ENCODE measurements around the gene CNTNAP2.

- TF ChIP-seq CTCF (IDR thresholded peaks at IDR 0.05; ENCODE audit: insufficient read depth, low read length, poor library complexity, severe bottlenecking) (no peak), EZH2phosphoT487 (conservative IDR thresholded peaks at IDR 0.05; ENCODE audit: low read length) (no peak)
Observed at GRCh38 chr7:147060070-147060469, 943.5 kb downstream of the CNTNAP2 start.
